Measurements from ENCODE around the gene ELK1. TPM values are rescaled to one million over a fixed set of nuclear protein-coding genes. Genes with fewer than 3 reads are reported as not detected.

Gene ELK1
- total and polyA plus RNA-seq, 10 of the 15 experiments (the other 5 are each of a cell fraction or from before 2014, with no cell fraction given): 4.1 to 55.5 (median 32.9) TPM

DNA sequence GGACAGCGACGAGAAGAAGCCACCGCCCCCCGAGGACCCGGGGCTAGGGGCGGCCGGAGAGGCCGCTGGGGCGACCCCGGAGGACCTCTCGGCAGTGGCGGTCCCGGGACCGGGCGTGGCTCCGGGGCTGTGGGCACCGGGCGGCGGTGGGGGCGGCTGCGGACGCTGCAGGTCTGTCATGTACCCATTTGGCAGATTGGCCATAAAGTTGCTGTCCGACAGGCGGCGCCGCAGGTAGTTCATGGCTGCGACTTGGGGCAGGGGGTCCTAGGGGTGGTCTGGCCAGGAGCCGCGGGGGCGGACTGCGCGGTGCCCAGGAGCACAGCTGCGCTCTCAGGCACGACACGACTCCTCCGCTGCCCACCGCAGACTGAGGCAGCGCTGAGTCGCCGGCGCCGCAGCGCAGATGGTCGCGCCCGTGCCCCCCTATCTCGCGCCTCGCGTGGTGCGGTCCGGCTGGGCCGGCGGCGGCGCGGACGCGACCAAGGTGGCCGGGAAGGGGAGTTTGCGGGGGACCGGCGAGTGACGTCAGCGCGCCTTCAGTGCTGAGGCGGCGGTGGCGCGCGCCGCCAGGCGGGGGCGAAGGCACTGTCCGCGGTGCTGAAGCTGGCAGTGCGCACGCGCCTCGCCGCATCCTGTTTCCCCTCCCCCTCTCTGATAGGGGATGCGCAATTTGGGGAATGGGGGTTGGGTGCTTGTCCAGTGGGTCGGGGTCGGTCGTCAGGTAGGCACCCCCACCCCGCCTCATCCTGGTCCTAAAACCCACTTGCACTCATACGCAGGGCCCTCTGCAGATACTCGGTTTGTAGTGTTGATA lies 30.7 kb downstream of the ELK1 start, which contains the start of gene SYN1 (continued):
- no peak for TF ChIP-seq SP1 (IDR thresholded peaks at IDR 0.05; ENCODE audit: low read depth, low read length)
- TF ChIP-seq, protein P1, sequence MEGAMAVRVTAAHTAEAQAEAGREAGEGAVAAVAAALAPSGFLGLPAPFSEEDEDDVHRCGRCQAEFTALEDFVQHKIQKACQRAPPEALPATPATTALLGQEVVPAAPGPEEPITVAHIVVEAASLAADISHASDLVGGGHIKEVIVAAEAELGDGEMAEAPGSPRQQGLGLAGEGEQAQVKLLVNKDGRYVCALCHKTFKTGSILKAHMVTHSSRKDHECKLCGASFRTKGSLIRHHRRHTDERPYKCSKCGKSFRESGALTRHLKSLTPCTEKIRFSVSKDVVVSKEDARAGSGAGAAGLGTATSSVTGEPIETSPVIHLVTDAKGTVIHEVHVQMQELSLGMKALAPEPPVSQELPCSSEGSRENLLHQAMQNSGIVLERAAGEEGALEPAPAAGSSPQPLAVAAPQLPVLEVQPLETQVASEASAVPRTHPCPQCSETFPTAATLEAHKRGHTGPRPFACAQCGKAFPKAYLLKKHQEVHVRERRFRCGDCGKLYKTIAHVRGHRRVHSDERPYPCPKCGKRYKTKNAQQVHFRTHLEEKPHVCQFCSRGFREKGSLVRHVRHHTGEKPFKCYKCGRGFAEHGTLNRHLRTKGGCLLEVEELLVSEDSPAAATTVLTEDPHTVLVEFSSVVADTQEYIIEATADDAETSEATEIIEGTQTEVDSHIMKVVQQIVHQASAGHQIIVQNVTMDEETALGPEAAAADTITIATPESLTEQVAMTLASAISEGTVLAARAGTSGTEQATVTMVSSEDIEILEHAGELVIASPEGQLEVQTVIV (IDR thresholded peaks at IDR 0.05; ENCODE audit: borderline replicate concordance, partially characterized antibody): no peak
- TF ChIP-seq, protein P2, sequence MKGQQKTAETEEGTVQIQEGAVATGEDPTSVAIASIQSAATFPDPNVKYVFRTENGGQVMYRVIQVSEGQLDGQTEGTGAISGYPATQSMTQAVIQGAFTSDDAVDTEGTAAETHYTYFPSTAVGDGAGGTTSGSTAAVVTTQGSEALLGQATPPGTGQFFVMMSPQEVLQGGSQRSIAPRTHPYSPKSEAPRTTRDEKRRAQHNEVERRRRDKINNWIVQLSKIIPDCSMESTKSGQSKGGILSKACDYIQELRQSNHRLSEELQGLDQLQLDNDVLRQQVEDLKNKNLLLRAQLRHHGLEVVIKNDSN (IDR thresholded peaks at IDR 0.05; ENCODE audit: borderline replicate concordance, extremely low read length, insufficient read depth, low read depth, low read length): no peak
- TF ChIP-seq EP300 (IDR thresholded peaks at IDR 0.05; ENCODE audit: borderline replicate concordance in 1 of 2, control insufficient read depth in 1 of 2, low read depth in 2 of 2, low read length in 2 of 2): no peak
- no peak for TF ChIP-seq SREBF2 (IDR thresholded peaks at IDR 0.05; ENCODE audit: low read length)
- peak; percentile 97 for TF ChIP-seq CHD1 (IDR thresholded peaks at IDR 0.05; ENCODE audit: low read depth, low read length)
- TF ChIP-seq FOXK2 (IDR thresholded peaks at IDR 0.05): peak; percentile 94
- peak; percentile 56; the same call in 1 of the 2 replicates for TF ChIP-seq SMARCA5 (IDR thresholded peaks at IDR 0.05)
- no peak for TF ChIP-seq STAT3 (IDR thresholded peaks at IDR 0.05; ENCODE audit: low read depth, low read length)
- TF ChIP-seq, protein P3, sequence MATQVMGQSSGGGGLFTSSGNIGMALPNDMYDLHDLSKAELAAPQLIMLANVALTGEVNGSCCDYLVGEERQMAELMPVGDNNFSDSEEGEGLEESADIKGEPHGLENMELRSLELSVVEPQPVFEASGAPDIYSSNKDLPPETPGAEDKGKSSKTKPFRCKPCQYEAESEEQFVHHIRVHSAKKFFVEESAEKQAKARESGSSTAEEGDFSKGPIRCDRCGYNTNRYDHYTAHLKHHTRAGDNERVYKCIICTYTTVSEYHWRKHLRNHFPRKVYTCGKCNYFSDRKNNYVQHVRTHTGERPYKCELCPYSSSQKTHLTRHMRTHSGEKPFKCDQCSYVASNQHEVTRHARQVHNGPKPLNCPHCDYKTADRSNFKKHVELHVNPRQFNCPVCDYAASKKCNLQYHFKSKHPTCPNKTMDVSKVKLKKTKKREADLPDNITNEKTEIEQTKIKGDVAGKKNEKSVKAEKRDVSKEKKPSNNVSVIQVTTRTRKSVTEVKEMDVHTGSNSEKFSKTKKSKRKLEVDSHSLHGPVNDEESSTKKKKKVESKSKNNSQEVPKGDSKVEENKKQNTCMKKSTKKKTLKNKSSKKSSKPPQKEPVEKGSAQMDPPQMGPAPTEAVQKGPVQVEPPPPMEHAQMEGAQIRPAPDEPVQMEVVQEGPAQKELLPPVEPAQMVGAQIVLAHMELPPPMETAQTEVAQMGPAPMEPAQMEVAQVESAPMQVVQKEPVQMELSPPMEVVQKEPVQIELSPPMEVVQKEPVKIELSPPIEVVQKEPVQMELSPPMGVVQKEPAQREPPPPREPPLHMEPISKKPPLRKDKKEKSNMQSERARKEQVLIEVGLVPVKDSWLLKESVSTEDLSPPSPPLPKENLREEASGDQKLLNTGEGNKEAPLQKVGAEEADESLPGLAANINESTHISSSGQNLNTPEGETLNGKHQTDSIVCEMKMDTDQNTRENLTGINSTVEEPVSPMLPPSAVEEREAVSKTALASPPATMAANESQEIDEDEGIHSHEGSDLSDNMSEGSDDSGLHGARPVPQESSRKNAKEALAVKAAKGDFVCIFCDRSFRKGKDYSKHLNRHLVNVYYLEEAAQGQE (IDR thresholded peaks at IDR 0.05; ENCODE audit: low read depth, low read length): peak; percentile 98
- peak; percentile 64; the same call in 1 of the 2 replicates for TF ChIP-seq BACH1 (IDR thresholded peaks at IDR 0.05; ENCODE audit: borderline replicate concordance)
- TF ChIP-seq ZBED1 (IDR thresholded peaks at IDR 0.05; ENCODE audit: borderline replicate concordance): no peak
- TF ChIP-seq PML (IDR thresholded peaks at IDR 0.05; ENCODE audit: low read length): no peak
- TF ChIP-seq, protein P4, sequence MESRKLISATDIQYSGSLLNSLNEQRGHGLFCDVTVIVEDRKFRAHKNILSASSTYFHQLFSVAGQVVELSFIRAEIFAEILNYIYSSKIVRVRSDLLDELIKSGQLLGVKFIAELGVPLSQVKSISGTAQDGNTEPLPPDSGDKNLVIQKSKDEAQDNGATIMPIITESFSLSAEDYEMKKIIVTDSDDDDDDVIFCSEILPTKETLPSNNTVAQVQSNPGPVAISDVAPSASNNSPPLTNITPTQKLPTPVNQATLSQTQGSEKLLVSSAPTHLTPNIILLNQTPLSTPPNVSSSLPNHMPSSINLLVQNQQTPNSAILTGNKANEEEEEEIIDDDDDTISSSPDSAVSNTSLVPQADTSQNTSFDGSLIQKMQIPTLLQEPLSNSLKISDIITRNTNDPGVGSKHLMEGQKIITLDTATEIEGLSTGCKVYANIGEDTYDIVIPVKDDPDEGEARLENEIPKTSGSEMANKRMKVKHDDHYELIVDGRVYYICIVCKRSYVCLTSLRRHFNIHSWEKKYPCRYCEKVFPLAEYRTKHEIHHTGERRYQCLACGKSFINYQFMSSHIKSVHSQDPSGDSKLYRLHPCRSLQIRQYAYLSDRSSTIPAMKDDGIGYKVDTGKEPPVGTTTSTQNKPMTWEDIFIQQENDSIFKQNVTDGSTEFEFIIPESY (IDR thresholded peaks at IDR 0.05): no peak
- no peak for TF ChIP-seq SUZ12 (IDR thresholded peaks at IDR 0.05; ENCODE audit: unreplicated experiment)
- peak; percentile 65 for TF ChIP-seq RELA (IDR thresholded peaks at IDR 0.05; ENCODE audit: borderline replicate concordance, partially characterized antibody)
- no peak for TF ChIP-seq NR2C1 (IDR thresholded peaks at IDR 0.05)
